HepG2 (cell line): ENCODE measurements around the gene RPS6KC1. TPM values are rescaled to one million over a fixed set of nuclear protein-coding genes. Genes with fewer than 3 reads are reported as not detected.

Experiments
- ATAC-seq: fragments of 200-7000 bp; cut with Tn5 transposase; 3 replicates; pipeline ENCODE4 v1.9.1; 2020; ENCODE audit warnings: mild to moderate bottlenecking, moderate library complexity
- BruUV-seq: library from RNA; stranded (reverse); fragments of 400-500 nt; replicated peaks from 2 replicates; lab custom pipeline; 2021; lab: Mats Ljungman, UMichigan
- CTCF ChIA-PET: fragments of 300-600 bp; formaldehyde crosslinking; extraction: SDS; loops from one replicate; lab custom pipeline; 2021; ENCODE audit warnings: low total read pairs, inconsistent platforms, low intra/inter-chr PET ratio; lab: Yijun Ruan, JAX
- POLR2A ChIA-PET: fragments of 350-600 bp; sonication (Branson Sonifier 250); formaldehyde crosslinking; loops from one replicate; lab custom pipeline; 2020; ENCODE audit warnings: antibody characterized with exemption, inconsistent platforms; lab: Yijun Ruan, JAX
- DNase-seq: peaks from one replicate; pipeline ENCODE4 v3.0.0-alpha.2; 2015; ENCODE audit warnings: low spot score
- FAIRE-seq: peaks from 3 replicates; lab custom pipeline; 2011; peaks lifted over from hg19 to GRCh38; lab: Jason Lieb, UNC
- H2AFZ ChIP-seq: one replicate; pipeline ENCODE4 v1.6.1; 2011; ENCODE audit warnings: low read length, inconsistent platforms
- H3K27ac ChIP-seq: fragments of 300-600 bp; 3 replicates; pipeline ENCODE4 v1.8.0; 2011; ENCODE audit warnings: mixed run types, mild to moderate bottlenecking, mixed read lengths, low read length, inconsistent platforms; ENCODE audit not compliant: insufficient read depth; ENCODE audit errors: extremely low read length
- H3K27me3 ChIP-seq, 2 experiments: fragments of 200-600 bp in 1 of 2; 2 replicates in 1 of 2; 3 replicates in 1 of 2; pipeline versions ENCODE4 v1.6.0 to v1.8.0; 2011; ENCODE audit warnings: low read length in 2 of 2, mild to moderate bottlenecking in 2 of 2, moderate library complexity in 2 of 2, inconsistent platforms in 1 of 2; ENCODE audit not compliant: insufficient read depth in 2 of 2, control insufficient read depth in 1 of 2
- H3K36me3 ChIP-seq, 2 experiments: fragments of 200-600 bp in 1 of 2; replicated peaks in 1 of 2; 2 replicates in 1 of 2; 3 replicates in 1 of 2; pipeline versions ENCODE4 v1.5.1 to v1.8.0; 2011; ENCODE audit warnings: low read length in 2 of 2, inconsistent platforms in 1 of 2; ENCODE audit not compliant: insufficient read depth in 2 of 2, control insufficient read depth in 1 of 2
- H3K4me1 ChIP-seq: 2 replicates; pipeline ENCODE4 v1.5.1; 2012; ENCODE audit warnings: low read length, inconsistent platforms; ENCODE audit not compliant: insufficient read depth
- H3K4me2 ChIP-seq: 2 replicates; pipeline ENCODE4 v1.6.0; 2011; ENCODE audit warnings: low read depth, low read length, inconsistent platforms
- H3K4me3 ChIP-seq, 3 experiments: fragments of 200-600 bp in 1 of 3; sonication (generic), shearing (Covaris generic) in 1 of 3; replicated peaks in 1 of 3; 2 replicates each; pipeline ENCODE4 v1.5.1; 2011 to 2016; ENCODE audit warnings: low read length in 3 of 3, inconsistent platforms in 2 of 3, low read depth in 2 of 3, mild to moderate bottlenecking in 2 of 3, control low read depth in 1 of 3, mixed read lengths in 1 of 3; ENCODE audit not compliant: insufficient read depth in 1 of 3
- H3K79me2 ChIP-seq: one replicate; pipeline ENCODE4 v1.6.1; 2011; ENCODE audit warnings: low read length, inconsistent platforms; ENCODE audit not compliant: insufficient read depth
- H3K9ac ChIP-seq: 2 replicates; pipeline ENCODE4 v1.6.0; 2011; ENCODE audit warnings: mild to moderate bottlenecking, low read depth, low read length, inconsistent platforms; ENCODE audit not compliant: insufficient read depth
- H3K9me3 ChIP-seq: 2 replicates; pipeline ENCODE4 v1.5.1; 2012; ENCODE audit warnings: mild to moderate bottlenecking, low read length
- H4K20me1 ChIP-seq: 2 replicates; pipeline ENCODE4 v1.6.0; 2011; ENCODE audit warnings: inconsistent platforms, mild to moderate bottlenecking, low read length, moderate library complexity; ENCODE audit not compliant: insufficient read depth
- AKAP8 ChIP-seq: sonication (generic); formaldehyde crosslinking; IDR thresholded peaks from 2 replicates; pipeline ENCODE4 v1.5.1; 2020; ENCODE audit warnings: mild to moderate bottlenecking, missing genetic modification reagents
- ARID5B ChIP-seq: IDR thresholded peaks from 2 replicates; pipeline ENCODE4 v1.4.0; 2020; ENCODE audit warnings: mild to moderate bottlenecking, missing genetic modification reagents
- CEBPB ChIP-seq: IDR thresholded peaks from 2 replicates; pipeline ENCODE4 v1.6.1; 2011; ENCODE audit warnings: low read depth, low read length, improper control_type of control experiment, borderline replicate concordance
- CEBPG ChIP-seq: IDR thresholded peaks from 2 replicates; pipeline ENCODE4 v1.6.1; 2016
- EP300 ChIP-seq, 3 experiments: sonication (generic) in 1 of 3; formaldehyde crosslinking in 1 of 3; IDR thresholded peaks; 2 replicates each; pipeline versions ENCODE4 v1.5.1 to v1.6.1; 2011 to 2020; ENCODE audit warnings: low read depth in 2 of 3, low read length in 2 of 3, borderline replicate concordance in 1 of 3, improper control_type of control experiment in 1 of 3, mild to moderate bottlenecking in 1 of 3, missing genetic modification reagents in 1 of 3, moderate library complexity in 1 of 3
- FOXA1 ChIP-seq, 2 experiments: fragments of 450-650 bp in 1 of 2; sonication (generic) in 1 of 2; formaldehyde crosslinking in 1 of 2; IDR thresholded peaks; 2 replicates each; pipeline versions ENCODE4 v1.4.0 to v1.6.1; 2016 to 2020; ENCODE audit warnings: missing genetic modification reagents in 1 of 2
- FOXA3 ChIP-seq: IDR thresholded peaks from 2 replicates; pipeline ENCODE4 v1.6.1; 2016; ENCODE audit warnings: missing genetic modification reagents, missing compliant biosample characterization
- GATAD2A ChIP-seq: IDR thresholded peaks from 2 replicates; pipeline ENCODE4 v1.6.1; 2016
- MAX ChIP-seq: IDR thresholded peaks from 2 replicates; pipeline ENCODE4 v1.6.1; 2012; ENCODE audit warnings: inconsistent platforms
- ZMYM4 ChIP-seq: sonication (generic); formaldehyde crosslinking; IDR thresholded peaks from 2 replicates; pipeline ENCODE4 v1.8.1; 2023; ENCODE audit warnings: mild to moderate bottlenecking, missing genetic modification reagents
- ZNF331 ChIP-seq: sonication (generic); formaldehyde crosslinking; IDR thresholded peaks from 2 replicates; pipeline ENCODE4 v1.4.0; 2020; ENCODE audit warnings: missing genetic modification reagents
- ZNF333 ChIP-seq: sonication (generic); formaldehyde crosslinking; IDR thresholded peaks from 2 replicates; pipeline ENCODE4 v1.4.0; 2020; ENCODE audit warnings: mild to moderate bottlenecking, missing genetic modification reagents, borderline replicate concordance
- ZNF362 ChIP-seq: sonication (generic); formaldehyde crosslinking; IDR thresholded peaks from 2 replicates; pipeline ENCODE4 v1.4.0; 2020; ENCODE audit warnings: missing genetic modification reagents, mild to moderate bottlenecking, borderline replicate concordance
- ZNF644 ChIP-seq: IDR thresholded peaks from 2 replicates; pipeline ENCODE4 v1.6.1; 2016; ENCODE audit warnings: low read depth
- ZNF777 ChIP-seq: sonication (generic); formaldehyde crosslinking; IDR thresholded peaks from 2 replicates; pipeline ENCODE4 v1.4.0; 2020; ENCODE audit warnings: missing genetic modification reagents
- WGBS: methylation state at CpG from one replicate; pipeline ENCODE4 v1.1.6; 2017; ENCODE audit warnings: low lambda C conversion rate; 5-methylcytosine and 5-hydroxymethylcytosine counted together
- in situ Hi-C: cut with HindIII; loops from 2 replicates; pipeline ENCODE4 v1.10.0; 2017; ENCODE audit warnings: low pct_unique_long_range_greater_than_20kb; ENCODE audit not compliant: extremely low pct_ligation_motif_present
- intact Hi-C: fragments of 100-400 bp; cut with micrococcal nuclease; formaldehyde crosslinking; loops from one replicate; pipeline ENCODE4 v1.10.0; 2022; ENCODE audit not compliant: unreplicated experiment
- polyA plus RNA-seq, 8 experiments: library from polyadenylated mRNA; depleted of rRNA in 3 of 8; stranded (reverse) in 7 of 8; unstranded in 1 of 8; fragments of >200 nt; fragmentation: Illumina TruSeq in 4 of 8; extraction: Trizol in 4 of 8; gene quantifications; 2 replicates each; pipeline versions ENCODE4 v1.2.1 to v1.2.3, GENCODE V29; 2011 to 2016; ENCODE audit warnings: low read depth in 4 of 8, missing spikeins in 1 of 8, mixed read lengths in 1 of 8; ENCODE audit not compliant: insufficient read depth in 1 of 8
- total RNA-seq, 5 experiments: library from RNA; depleted of rRNA; stranded (reverse); fragments of >200 nt; fragmentation: Illumina TruSeq; extraction: Trizol; gene quantifications; 2 replicates each; pipeline ENCODE4 v1.2.3, GENCODE V29; 2016; ENCODE audit warnings: low read depth in 1 of 5

RPS6KC1 gene
- total and polyA plus RNA-seq, 2 of the 13 experiments (the other 11 are each of a cell fraction or from before 2014, with no cell fraction given): 11.0 to 25.2 TPM

- no peak for TF ChIP-seq ZNF362 (CRISPR knock-in tag)
Measured at GRCh38 chr1:213286235-213286634, 235.2 kb downstream of the RPS6KC1 start (continued).

GRCh38 chr1:213287987-213288386 lies 236.9 kb downstream of the RPS6KC1 start:
- in situ Hi-C loops: no loop called here
- DNase-seq: peak; percentile 19
- 78% methylated on average over 5 of the region's 5 CpGs for WGBS
- Histone ChIP-seq H3K4me1 (peaks cover 35% of the 10 kb centered on the region), H3K79me2 (no peaks in the 10 kb centered on the region), H2AFZ (no peak overlapping the region), H3K9ac (no peak overlapping the region), H3K9me3 (no peaks in the 10 kb centered on the region), H3K4me2 (no peak overlapping the region), H3K4me3 (no peak overlapping the region), H3K27me3 (no peaks in the 10 kb centered on the region), H3K27ac (no peak overlapping the region), H3K36me3 (no peaks in the 10 kb centered on the region), H4K20me1 (no peaks in the 10 kb centered on the region)
- BruUV-seq: no TSS peak
- CTCF ChIA-PET: no interaction called here
- no peak for FAIRE-seq
- POLR2A ChIA-PET: no interaction called here
- intact Hi-C loops: no loop called here
- ATAC-seq: no peak
- TF ChIP-seq ZNF331 (CRISPR knock-in tag) (peak; percentile 61; the same call in 1 of the 2 replicates), FOXA1 (IDR thresholded peaks at IDR 0.05) (no peak), FOXA1 (CRISPR knock-in tag; IDR thresholded peaks at IDR 0.05) (peak; percentile 59), ZNF777 (CRISPR knock-in tag) (no peak), GATAD2A (CRISPR knock-in tag) (0 out of 2 replicates have a peak, but pooled peaks have one; percentile 17), EP300 (IDR thresholded peaks at IDR 0.05; ENCODE audit: low read depth in 2 of 2, low read length in 2 of 2) (0 out of 4 replicates have a peak, but pooled peaks of 1 of the 2 experiments have one; percentile 8), EP300 (CRISPR knock-in tag; IDR thresholded peaks at IDR 0.05; ENCODE audit: borderline replicate concordance) (no peak), ZNF644 (0 out of 2 replicates have a peak, but pooled peaks have one; percentile 35), AKAP8 (no peak), CEBPG (peak; percentile 89), ZMYM4 (CRISPR knock-in tag) (peak; percentile 36; the same call in 1 of the 2 replicates), MAX (0 out of 2 replicates have a peak, but pooled peaks have one; percentile 27), CEBPB (peak; percentile 97), FOXA3 (CRISPR knock-in tag) (peak; percentile 76), ARID5B (peak; percentile 26; the same call in 1 of the 2 replicates), ZNF333 (CRISPR knock-in tag) (no peak)
